ENCODE measurements around the gene PPME1. TPM values are rescaled to one million over a fixed set of nuclear protein-coding genes. Genes with fewer than 3 reads are reported as not detected.

Gene PPME1
- total and polyA plus RNA-seq, 9 of the 15 experiments (the other 6 are each of a cell fraction or from before 2014, with no cell fraction given), result 9.8 to 81.7 (median 37.6) TPM

- TF ChIP-seq KDM5B (IDR thresholded peaks at IDR 0.05; ENCODE audit: insufficient replicate concordance, low read depth, low read length), result no peak
- TF ChIP-seq ZNF165 (CRISPR knock-in tag; IDR thresholded peaks at IDR 0.05; ENCODE audit: borderline replicate concordance), result no peak
- TF ChIP-seq POLR2AphosphoS5 (IDR thresholded peaks at IDR 0.05; ENCODE audit: control insufficient read depth, insufficient read depth, low read depth, low read length), result no peak
- no peak for TF ChIP-seq NFRKB (IDR thresholded peaks at IDR 0.05; ENCODE audit: low read depth)
- TF ChIP-seq ZBTB26 (CRISPR knock-in tag; IDR thresholded peaks at IDR 0.05), result no peak
- no peak for TF ChIP-seq RBM22 (IDR thresholded peaks at IDR 0.05; ENCODE audit: low read depth, low read length, poor library complexity, severe bottlenecking)
Measured at GRCh38 chr11:74253361-74253760, 82.3 kb downstream of the PPME1 start (continued).

- intact Hi-C loops (cut with micrococcal nuclease), result loop anchor here (1.0 to 5.0 kb wide), 4 partner anchors 66 to 291 kb away; no protein-coding TSS in a partner anchor
- WGBS (ENCODE audit: insufficient coverage, low coverage, missing lambda C conversion rate), result 41% methylated on average over 5 of the region's 5 CpGs
- no peak overlapping the region for H3K4me2 ChIP-seq (ENCODE audit: insufficient read depth, low read length)
- H4K20me1 ChIP-seq (replicated peaks; ENCODE audit: control insufficient read depth, insufficient read depth, low read length), result no peaks in the 10 kb centered on the region; the same call in 1 of the 2 replicates
- no peak overlapping the region for H3K9ac ChIP-seq (ENCODE audit: insufficient read depth in 1 of 2, low read depth in 2 of 2, low read length in 2 of 2)
- H3K36me3 ChIP-seq (ENCODE audit: control insufficient read depth, insufficient read depth, low read length), result peaks cover 52% of the 10 kb centered on the region; the same call in 2 of the 3 replicates
- POLR2A ChIA-PET, result interaction anchor here (0.8 to 1.9 kb wide), 3 partner anchors 13 to 276 kb away, joined by 4 to 7 read pairs (median 4); partner anchors contain the start of genes C2CD3 and PPME1
- DNase-seq (ENCODE audit: extremely low read depth in 1 of 4, low spot score in 3 of 4), result peak; percentile 72 to 77 (median 76)
- H3K27ac ChIP-seq (ENCODE audit: extremely low read depth, low read depth, low read length), result no peak overlapping the region
- H3K4me3 ChIP-seq, result no peak overlapping the region
- H3K4me1 ChIP-seq (replicated peaks in 1 of 2; ENCODE audit: control insufficient read depth in 2 of 2, insufficient read depth in 2 of 2, low read length in 2 of 2), result no peaks in the 10 kb centered on the region
- peak; percentile 98 for FAIRE-seq
- H2AFZ ChIP-seq (ENCODE audit: low read depth, low read length), result no peak overlapping the region
- H3K27me3 ChIP-seq (ENCODE audit: control insufficient read depth in 2 of 2, insufficient read depth in 2 of 2, low read length in 2 of 2), result peaks cover 2 to 3% of the 10 kb centered on the region in 2 experiments; a peak in 2 of 5 replicates
- in situ Hi-C loops (cut with MboI), result no loop called here
- CTCF ChIA-PET (ENCODE audit: low intra/inter-chr PET ratio), result interaction anchor here (0.6 to 2.5 kb wide), 5 partner anchors 66 to 1112 kb away, joined by 3 to 15 read pairs (median 4); no protein-coding TSS in a partner anchor
- H3K9me3 ChIP-seq (replicated peaks; ENCODE audit: control insufficient read depth, insufficient read depth, low read depth, low read length), result no peaks in the 10 kb centered on the region
- H3K9me1 ChIP-seq (ENCODE audit: control insufficient read depth, insufficient read depth, low read length), result no peaks in the 10 kb centered on the region
- BruUV-seq (replicated peaks), result no TSS peak
- no peaks in the 10 kb centered on the region for H3K79me2 ChIP-seq (ENCODE audit: control insufficient read depth, insufficient read depth, low read length)
- ATAC-seq, result peak; percentile 89
- TF ChIP-seq ZNF395 (CRISPR knock-in tag; IDR thresholded peaks at IDR 0.05) (no peak), ZNF280A (IDR thresholded peaks at IDR 0.05; ENCODE audit: low read depth, partially characterized antibody) (no peak), ZNF224 (CRISPR knock-in tag; IDR thresholded peaks at IDR 0.05) (no peak), ATF3 (IDR thresholded peaks at IDR 0.05) (peak; percentile 73), ATF3 (CRISPR knock-in tag; conservative IDR thresholded peaks at IDR 0.05) (no peak), MAZ (CRISPR knock-in tag; conservative IDR thresholded peaks at IDR 0.05 in 1 of 2, IDR thresholded peaks at IDR 0.05 in 1 of 2) (0 out of 4 replicates have a peak, but pooled peaks of 1 of the 2 experiments have one; percentile 26)
Measured at GRCh38 chr11:74255741-74256375, 84.8 kb downstream of the PPME1 start.
